Lower leg skin (tissue), 3 donors: ENCODE results near the gene PIP5K1B.

Experiments
- CTCF ChIP-seq, 3 donors: fragments of 450-650 bp; IDR thresholded peaks; one replicate each; pipeline ENCODE4 v1.5.1; 2016; ENCODE audit warnings: antibody characterized with exemption in 3 of 3, mild to moderate bottlenecking in 3 of 3, moderate library complexity in 2 of 3
- POLR2A ChIP-seq, 2 donors: fragments of 450-650 bp; IDR thresholded peaks; one replicate each; pipeline ENCODE4 v1.6.1; 2016 to 2017; ENCODE audit warnings: antibody characterized with exemption in 2 of 2, mild to moderate bottlenecking in 1 of 2, moderate library complexity in 1 of 2

DNA sequence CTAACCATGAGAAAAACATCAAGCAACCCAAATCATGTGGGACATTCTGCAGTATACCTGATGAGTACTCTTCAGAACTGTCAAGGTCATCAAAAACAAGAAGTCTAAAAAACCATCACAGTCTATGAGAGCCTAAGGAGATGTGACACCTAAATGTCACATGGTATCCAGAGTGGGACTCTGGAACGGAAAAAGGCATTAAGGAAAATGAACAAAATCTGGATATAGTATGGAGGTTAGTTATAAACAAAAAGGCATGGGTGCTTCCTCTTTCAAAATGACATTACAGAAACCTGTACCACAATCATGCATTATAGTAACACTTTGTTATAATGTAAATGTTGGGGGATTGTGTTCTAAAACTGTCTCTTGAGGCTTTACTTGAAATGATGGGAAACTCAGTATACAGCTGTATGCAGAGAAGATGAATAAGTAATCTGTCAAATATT, 261.5 kb downstream of the PIP5K1B start:
- TF ChIP-seq POLR2A (IDR thresholded peaks at IDR 0.05) (no peak), CTCF (IDR thresholded peaks at IDR 0.05) (no peak)
